Stimulated activated CD4-positive, alpha-beta T cell treated with anti-CD3 and anti-CD28 coated beads, Interleukin-4, amount 100 ng/mL, for 24 hours (primary cell): Measurements from ENCODE around the gene PHACTR3.
"Not testable (repeated sequence)": the region's sequence is repeated elsewhere in the genome, so short reads cannot be mapped to it uniquely, and the experiment has no call there.

Source experiments
- DNase-seq: peaks from one replicate; pipeline ENCODE4 v3.0.0-alpha.2; 2020

Gene PHACTR3

DNA sequence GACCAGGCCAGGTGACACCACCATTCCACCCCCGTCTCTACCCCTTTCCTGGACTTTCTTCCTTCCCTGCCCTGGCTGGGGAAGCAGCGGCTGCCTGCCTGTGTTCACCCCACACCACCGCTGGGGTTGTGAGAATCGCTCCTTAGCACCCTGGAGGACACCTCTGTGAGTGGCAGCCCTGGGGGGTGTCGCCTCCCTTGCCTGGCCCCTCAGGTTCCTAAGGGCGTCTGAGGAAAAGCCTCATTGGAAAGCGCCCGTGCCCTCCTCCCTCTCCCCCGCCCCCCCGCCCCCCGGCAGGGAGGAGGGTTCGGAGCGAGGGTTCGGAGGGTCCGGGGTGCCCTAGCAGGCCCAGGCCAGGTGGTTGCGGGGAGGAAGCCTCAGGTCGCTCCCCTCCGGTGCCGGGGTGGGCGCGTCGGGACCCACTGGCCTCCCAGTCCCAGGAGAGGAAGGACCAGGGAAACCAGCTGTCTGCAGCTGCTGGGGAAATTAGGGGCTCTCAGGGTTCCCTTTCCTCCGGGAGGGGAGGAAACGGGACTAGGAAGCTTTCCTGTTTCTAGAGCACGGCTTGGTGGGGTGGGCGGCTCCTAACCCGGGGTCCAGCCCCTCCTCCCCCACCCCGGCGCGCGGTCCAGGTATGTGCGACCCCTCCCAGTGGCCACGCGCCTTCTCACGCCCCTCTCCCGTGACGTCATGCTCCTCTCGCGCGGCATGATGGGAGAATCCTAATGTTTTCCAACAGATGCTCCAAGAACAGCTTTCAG is at the start of gene PHACTR3:
PHACTR3 (plus strand) TSS at position 760 of the 761 bp plus-strand sequence. CDS start 475 bp downstream, outside the sequence.
- no peak for DNase-seq

DNA sequence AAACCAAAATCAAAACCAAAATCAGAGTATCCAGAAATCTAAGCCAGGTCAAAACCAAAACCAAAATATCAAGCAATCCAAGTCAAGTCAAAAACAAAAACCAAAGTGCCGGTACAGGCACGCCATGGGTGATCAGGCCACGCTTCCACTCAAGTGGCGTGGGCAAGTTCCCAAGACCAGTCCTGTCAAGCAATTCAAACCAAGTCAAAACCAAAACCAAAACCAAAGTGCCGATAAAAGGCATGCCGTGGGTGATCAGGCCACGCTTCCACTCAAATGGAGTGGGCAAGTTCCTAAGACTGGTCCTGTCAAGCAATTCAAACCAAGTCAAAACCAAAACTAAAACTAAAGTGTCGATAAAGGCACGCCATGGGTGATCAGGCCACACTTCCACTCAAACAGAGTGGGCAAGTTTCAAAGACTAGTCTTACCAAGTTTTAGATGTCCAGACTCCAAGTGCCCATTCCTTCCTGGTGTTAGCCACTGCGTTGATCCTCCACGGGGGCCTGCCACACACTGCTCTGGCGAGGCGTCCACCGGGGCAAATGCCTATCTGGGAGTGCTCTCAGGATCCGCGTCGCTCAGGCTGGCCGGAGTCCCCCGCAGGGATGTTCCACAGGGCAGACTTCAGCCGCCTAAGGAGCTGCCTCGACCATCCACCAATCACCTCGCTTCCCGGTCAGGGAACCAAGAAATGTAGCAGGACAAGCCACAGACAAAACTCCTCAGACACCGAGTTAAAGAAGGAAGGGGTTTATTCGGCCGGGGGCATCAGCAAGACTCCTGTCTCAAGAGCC is 46.4 kb upstream of the PHACTR3 start:
- not testable (repeated sequence) for DNase-seq

DNA sequence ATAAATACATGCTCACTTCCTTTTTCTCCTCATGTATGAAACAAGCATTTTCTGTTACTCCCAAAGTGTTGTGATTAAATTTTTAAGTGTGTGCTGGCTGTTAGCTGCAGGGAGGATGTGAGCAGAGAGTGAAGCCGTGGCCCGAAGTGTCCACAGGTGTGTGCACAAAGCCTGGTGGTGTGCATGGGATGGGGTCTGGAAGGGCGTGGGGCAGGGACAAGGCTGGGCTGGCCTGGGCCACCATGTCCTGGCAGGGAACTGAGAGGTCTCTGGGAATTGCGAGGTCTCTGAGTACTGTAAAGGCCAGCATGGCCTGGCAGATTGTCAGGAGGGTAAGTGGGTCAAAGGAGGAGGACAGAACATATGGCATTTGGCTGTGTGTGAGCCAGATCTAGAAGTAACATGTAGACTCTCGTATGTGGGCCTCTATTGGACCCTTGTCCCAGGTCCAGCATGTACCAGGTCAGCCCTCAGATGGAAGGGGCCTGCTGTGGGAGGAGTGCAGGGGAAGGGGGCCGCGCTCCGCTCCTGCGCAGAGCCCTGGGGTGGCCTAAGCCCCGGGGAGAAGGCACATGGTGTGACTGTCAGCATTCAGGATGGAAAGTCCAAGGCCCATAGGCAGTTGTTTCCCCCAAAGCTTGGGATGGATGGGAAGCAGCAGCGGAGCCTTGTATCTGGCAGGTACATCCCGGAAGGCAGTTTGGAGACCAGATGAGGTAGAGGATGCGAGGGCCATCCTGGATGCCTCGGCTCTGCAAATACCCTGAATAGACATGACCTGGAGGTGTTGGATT is 45.1 kb upstream of the PHACTR3 start:
- DNase-seq, result no peak

DNA sequence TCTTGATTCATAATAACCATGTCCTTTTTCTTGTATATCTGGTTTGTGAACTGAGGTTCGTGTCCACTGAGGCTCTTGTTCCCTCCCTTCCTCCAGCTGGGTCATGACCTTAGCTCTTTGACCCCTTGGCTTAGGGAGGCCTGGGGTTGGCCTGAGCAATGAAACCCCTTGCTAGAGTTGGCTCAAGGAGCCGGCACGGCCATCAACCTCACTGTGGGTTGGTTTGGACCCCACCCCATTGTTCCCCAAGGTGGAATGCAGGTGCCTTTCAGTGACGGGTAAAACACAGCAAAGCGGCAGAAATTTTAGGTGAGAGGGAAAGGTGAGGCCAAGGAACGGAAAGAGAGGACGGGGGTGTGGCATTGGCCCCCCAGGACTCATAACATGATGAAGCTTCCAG is 44.5 kb upstream of the PHACTR3 start:
- no peak for DNase-seq

DNA sequence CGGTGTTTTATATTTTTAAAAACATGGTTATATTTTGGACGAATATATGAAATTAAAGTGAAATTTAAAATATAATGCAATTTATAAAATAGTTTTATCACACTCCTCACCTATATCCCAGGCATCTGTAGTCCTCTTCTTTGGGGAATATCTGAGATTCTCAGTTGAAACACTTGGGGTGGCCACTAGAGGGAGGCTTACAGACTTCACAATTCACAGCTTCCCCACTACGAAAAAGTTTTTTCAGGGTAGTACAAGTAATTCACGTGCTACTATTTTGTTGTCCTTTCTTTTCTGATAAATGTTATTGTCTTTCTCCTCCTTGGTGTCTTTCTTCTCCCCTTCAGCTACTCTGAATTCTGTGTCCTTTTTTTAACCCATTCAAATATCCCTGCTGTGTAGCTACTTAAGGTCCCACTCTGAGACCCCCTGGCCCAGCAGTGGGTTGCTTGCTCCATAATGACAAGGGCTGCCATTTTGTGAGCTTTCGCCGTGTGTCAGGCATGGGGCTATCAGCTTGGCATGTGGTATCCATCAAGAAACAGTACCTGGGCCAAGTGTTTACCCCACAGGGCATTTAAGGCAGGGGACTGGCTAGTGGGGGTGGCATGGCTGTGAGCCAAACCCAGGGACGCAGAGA is 43.6 kb upstream of the PHACTR3 start:
- DNase-seq, result no peak

DNA sequence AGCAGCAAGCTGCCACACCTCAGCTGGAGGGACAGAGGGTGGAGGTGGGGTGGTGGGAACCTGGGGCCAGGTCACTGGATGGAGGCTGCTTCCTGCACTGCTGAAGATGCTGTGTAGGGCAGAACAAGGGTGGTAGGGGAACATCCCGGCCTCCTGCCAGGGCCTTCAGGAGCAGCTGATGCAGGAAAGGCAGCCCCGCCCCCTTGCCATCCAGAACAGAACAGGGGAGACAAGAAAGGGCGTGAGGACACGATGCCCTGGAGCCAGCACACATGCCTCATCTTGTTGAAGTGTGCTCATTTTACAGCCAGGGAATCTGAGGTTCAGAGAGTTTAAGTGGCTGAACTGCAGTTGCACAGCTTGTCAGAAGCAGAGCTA is 43.1 kb upstream of the PHACTR3 start:
- no peak for DNase-seq

DNA sequence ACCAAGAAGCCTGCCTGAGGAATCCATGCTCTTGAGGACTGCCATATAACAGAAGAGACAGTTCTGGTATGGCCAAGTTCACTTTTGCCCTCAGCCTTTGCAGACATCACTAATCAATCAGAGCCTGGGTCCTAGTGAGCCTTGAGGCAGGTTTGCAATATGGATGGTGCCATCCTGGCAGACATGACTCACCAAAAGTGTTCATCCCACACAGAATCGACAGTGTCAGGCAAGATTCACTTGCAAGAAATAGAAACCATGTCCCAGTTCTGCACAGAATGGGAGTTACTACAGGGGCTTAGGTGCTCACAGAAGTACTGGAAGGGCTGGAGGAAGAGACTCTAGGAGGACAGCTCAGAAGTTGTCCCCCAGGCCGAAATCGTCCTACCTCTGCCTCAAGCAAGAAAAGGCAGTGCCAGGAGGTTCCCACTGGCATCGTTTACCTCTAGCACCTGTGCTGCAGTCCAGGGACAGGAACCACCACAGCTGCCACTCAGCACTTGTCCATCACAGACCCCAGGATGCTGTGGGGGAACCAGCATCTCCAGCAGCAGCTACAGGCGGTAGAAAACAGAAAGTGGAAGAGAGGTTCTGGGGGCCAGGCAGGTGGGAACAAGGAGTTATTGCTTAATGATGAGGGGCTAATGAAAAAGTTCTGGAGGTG is 42.6 kb upstream of the PHACTR3 start:
- no peak for DNase-seq

DNA sequence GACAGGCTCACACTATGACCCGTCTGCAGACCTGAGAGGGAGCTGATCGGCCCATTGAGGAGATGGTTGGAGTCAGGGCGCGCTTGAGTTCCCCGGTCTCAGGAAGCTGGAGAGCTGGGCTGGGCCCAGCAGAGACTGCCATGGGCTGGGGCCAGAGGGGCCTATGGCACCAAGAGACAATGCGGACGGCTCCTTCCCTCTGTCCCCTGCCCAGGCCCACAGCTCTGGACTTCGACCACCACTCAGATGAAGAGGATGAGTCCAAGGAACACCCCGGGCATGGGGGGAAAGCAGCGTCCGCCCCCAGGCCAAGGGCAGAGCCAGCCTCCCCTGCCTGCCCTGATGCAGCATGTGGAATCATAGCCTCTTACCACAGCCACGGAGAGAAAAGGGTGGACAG is 40.2 kb upstream of the PHACTR3 start:
- DNase-seq, result no peak

DNA sequence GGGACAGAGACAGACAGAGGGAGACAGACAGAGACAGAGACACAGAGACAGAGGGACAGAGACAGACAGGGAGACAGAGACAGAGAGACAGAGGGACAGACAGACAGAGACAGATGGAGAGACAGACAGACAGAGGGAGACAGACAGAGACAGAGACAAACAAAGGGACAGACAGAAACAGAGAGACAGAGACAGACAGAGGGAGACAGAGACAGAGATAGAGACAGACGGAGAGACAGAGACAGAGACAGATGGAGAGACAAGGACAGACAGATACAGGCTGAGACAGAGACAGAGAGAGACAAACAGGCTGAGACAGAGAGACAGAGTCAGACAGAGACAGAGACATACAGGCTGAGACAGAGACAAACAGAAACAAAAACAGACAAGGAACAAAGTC is 39.4 kb upstream of the PHACTR3 start:
- DNase-seq, result no peak

DNA sequence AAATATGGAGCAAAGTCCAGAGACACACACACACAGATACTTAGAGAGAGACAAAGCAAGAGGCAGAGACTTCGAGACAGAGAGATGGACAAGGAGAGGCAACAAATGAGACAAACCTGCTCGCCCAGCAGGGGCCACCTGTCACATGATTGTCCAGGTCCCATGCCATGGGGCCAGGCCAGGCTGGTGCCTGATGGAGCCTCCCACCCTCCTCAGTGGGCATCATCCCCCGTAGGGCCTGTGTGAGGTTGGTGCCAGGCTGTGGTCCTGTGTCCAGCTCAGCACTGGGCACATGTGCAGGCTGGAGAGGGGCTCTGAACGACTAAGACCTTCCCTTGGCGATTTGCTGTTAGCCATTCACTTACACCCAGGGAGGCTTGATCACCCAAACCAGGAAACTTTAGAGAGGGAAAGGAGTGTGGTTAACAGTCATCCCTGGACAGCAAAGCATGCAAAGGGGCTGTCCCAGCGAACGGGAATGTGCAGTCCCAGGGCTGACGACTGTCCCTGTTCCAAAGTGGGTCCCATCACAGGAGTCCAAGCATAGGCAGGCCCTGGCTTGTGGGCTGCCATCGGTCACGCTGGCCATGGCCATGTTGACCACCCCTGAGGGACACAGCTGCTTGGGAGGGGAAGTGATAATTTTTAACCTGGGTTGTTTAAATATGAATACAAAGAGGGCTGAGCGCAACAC is 38.4 kb upstream of the PHACTR3 start:
- no peak for DNase-seq

DNA sequence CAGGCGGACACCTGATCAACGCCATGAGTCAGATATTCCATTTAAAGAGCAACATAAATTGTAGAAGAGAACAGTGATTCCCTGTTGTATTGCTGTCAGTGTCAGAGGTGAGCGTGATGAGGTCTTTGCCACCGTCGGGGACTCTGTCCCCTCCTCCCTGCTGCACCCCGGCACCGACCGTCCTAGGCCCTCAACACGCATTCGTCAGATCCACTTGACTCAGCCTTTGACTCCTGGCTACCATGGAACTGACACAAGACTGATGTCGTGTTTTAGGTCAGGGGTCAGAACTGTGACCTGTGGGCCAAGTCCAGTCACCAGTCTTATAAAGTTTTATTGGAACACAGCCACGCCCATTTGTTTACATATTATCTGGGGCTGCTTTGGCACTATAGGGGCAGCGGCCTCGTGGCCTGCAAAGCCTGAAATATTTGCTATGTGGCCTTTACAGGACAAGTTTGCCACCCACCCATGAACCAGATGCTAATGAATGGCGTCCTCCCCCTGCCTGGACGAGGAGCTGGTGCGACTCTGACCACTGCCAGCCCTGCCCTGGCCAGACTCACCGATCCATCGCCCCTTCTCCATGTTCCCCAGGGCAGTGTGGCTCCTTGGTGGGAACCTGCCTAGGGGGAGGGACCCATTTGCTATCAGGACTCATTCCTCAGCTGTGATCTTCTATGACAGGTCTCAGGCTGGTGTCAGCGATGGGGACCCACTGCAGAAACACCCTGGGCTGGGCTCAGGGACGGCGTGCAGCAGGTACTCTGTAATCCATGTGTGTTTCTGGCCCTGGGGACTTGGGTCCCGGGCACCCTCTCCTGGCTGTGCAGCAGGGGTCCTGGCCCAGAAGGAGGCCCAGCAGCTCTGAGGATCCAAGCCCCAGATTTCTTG is 37.5 kb upstream of the PHACTR3 start:
- no peak for DNase-seq

DNA sequence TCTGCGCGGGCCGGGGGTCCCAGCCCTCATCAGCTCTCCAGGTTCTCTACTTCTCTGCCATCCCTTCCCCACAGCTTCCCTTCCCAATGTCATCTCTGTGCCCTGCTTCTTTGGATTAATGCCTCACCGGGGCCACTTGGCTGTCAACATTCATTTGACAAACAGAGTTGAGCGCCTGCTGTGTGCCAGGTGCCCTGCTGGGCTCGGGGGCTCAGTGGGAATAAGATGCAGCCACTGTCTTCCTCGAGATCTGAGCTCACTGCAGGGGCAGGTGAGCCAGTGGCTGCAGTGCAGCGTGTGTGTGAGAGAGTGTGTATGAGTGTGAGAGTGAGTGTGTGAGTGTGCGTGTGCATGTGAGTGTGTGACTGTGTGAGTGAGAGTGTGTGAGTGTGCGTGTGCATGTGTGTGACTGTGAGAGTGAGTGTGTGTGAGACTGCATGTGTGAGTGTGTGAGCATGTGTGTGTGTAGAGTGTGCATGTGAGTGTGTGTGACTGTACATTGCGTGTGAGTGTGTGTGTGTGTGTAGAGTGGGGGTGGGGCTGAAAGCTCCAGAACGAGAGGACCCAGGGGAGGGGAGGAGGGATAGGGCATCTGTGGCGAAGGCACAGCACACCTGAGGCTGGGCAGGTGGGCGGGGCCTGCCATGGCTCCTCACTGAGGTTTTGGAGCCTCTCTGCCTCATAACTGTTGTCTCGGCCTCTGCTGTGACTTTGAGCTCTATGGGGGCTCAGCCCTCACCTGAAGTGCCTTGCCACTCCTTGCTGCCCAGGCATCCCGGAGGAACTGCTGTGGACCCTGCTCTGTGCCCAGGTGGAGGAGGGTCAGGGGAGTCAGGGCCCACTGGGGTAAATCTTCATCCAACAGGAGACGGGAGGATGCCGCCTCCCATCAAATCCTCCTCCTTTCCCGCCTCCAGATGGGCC is 36.5 kb upstream of the PHACTR3 start:
- no peak for DNase-seq

DNA sequence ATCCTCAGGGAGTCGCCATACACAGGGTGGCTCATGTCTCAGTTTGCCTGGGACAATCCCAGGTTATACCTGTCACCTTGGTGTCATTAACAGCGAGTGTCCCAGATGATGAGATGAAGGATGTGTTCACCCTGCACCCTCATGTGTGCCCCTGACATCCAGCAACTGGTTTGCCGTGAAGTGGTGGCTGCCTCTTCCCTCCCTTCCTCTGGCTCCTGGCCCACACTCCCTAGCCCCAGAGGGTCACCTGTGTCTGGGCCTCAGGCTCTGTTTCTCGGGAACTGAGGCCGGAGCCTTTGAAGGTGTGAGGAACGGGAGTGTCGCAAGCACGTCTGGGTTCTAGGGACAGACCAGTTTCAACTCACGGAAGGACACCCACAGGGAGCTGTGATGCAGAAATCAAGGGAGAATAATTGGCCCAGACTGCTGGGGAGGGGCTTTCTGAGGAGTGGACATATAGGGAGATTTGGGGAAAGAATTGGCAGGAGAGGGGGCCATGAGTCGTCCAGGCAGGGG is 35.8 kb upstream of the PHACTR3 start:
- no peak for DNase-seq

DNA sequence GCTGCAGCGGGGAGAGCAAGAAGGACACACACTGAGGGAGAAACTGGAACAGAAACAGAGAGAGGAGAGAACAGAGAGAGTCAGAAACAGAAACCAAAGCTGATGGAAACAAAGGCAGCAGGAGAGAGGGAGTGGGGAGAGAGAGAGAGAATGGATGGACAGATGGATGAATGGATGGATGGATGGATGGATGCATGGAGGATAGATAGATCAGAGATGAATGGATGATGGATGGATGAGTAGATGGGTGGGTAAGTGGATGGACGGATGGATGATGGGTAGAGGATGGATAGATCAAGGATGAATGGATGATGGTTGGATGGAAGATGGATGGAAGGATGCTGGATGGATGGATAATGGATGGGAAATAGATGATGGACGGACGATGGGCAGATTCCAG is 35.0 kb upstream of the PHACTR3 start:
- no peak for DNase-seq

DNA sequence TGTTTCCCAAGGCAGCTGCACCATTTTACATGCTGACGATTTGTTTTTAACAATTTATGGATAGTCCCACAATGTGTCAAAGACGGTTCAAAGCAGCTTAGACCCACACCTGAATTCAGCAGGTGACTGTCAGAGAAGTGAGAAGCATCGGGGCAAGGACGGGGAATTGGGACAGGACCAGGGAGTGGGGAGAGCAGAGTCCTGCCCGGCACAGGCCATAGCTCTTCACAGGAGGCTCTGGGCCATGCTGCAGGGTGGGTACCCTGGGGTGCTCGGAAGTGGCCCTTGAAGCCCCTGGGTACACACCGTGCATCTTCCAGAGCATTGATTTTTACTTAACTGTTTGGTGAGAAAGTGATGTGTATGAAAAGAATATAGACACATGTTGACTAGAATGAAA is 33.2 kb upstream of the PHACTR3 start:
- DNase-seq, result no peak

DNA sequence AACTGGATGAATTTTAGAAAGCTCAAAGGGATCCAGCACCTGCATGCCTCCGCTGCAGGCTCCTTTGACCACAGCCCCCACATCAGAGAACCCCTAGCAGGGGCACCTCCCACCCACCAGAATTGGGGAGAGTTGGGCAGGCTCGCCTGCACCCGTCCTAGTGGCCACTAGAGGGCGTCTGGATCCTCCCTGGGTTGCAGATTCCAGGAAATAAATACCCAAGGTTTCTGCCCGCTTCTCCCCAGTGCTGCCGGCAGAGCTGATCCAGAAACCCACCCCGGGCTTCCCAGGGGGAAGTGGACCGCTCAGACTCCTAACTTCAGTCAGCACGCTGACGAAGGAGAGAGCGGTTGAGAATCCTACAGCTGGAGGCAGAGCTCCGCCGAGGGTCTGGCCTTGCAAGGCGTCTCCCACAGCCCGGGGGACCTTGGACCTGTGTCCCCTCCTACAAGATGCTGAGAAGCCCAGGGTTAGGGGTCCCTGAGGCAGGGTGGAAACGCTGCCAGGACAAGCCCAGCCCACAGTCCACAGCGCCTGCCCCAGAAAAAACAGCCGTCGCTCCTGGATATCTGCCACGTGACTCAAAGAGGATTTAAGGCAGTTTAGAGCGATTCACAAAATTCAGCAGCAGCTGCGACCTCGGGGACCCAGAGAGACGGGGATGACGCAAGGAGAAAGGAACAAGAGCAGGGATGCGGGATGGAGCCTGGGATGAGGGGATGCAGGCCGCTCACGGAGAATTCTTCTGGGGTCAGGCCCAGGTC is 32.6 kb upstream of the PHACTR3 start:
- DNase-seq, result peak; percentile 63

DNA sequence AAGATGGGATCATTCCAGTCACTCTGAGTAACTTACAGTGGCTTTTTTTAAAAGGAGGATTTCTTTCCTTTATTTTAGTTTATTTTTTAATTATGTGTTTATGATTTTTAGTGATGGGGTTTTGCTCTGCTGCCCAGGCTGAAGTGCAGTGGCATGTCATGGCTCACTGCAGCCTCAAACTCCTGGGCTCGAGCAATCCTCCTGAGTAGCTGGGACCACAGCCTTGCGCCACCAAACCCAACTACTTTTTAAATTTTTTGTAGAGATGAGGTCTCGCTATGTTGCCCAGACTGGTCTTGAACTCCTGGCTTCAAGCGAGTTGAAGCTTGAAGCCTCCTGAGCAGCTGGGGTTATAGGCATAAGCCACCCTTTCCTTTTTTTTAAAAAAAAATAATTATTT is 31.8 kb upstream of the PHACTR3 start:
- DNase-seq, result no peak

DNA sequence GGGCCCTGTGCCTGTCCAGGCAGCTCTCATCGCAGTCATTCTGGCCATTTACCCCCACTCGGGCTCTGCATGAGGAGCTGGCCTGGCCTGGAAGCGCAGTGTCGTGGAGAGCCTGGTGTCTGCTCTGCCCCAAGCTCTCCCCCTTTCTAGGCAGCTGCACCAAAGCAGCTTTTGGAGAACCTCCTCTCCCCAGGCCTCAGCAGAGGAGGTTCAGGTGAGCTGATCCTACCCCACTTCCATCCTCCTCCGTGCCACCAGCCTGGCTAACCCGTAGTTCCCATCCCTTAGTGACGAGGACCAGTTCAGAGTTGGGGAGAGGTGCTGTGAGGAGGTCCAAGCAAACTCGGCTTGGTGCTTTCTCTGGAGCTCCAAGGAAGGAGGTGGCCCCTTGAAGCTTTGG is 30.5 kb upstream of the PHACTR3 start:
- no peak for DNase-seq

DNA sequence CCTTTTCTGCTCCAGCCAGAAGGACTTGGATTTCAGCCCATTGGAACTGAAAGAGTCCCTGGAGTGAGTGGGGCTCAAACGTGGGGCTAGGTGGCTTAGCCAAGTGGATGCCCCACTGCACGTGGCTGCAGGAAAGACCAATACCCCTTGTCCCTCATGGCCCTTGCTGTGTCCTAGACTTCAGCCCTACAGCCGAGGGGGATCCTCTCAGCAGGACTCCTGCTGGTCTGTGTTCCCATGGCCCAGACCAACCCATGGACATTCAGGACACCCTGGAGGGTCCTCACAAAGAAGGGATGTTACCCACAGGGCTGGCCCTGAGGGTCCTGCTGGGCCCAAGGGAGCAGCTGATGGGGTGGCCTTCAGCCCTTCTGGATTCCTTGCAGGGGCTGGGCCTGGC is 30.0 kb upstream of the PHACTR3 start:
- DNase-seq, result no peak
